A549 (cell line): ENCODE measurements around the gene HIF1AN. TPM values are rescaled to one million over a fixed set of nuclear protein-coding genes. Genes with fewer than 3 reads are reported as not detected.

Experiments used
- ATAC-seq, 2 experiments: fragments of 200-7000 bp in 1 of 2; fragments of >200 bp in 1 of 2; cut with Nextera tagmentation in 1 of 2; cut with Tn5 transposase in 1 of 2; 3 replicates each; pipeline versions ENCODE4 v1.8.0 to v1.9.1; 2018 to 2020; ENCODE audit warnings: mild to moderate bottlenecking in 1 of 2, moderate library complexity in 1 of 2
- CTCF ChIA-PET: fragments of 300-600 bp; sonication (Branson Sonifier 250); formaldehyde crosslinking; extraction: SDS; loops from one replicate; lab custom pipeline; 2021; ENCODE audit warnings: antibody characterized with exemption, inconsistent platforms; lab: Yijun Ruan, JAX
- POLR2A ChIA-PET: fragments of 350-600 bp; formaldehyde crosslinking; extraction: SDS; loops from one replicate; lab custom pipeline; 2021; ENCODE audit warnings: antibody characterized with exemption, inconsistent platforms; lab: Yijun Ruan, JAX
- DNase-seq, 2 experiments: peaks; one replicate each; pipeline versions ENCODE4 v3.0.0 to v3.0.0-alpha.2; 2011 to 2016; ENCODE audit warnings: low read depth in 1 of 2, low spot score in 1 of 2
- FAIRE-seq: peaks from 2 replicates; lab custom pipeline; 2011; peaks lifted over from hg19 to GRCh38; lab: Jason Lieb, UNC
- H3K27ac ChIP-seq, 2 experiments: fragments of >200 bp; sonication (Bioruptor Twin); formaldehyde crosslinking; 3 replicates each; pipeline ENCODE4 v1.5.1; 2016 to 2017
- H3K4me1 ChIP-seq: fragments of >200 bp; sonication (Bioruptor Twin); formaldehyde crosslinking; 3 replicates; pipeline ENCODE4 v1.6.1; 2016
- H3K4me2 ChIP-seq: fragments of >200 bp; sonication (Bioruptor Twin); formaldehyde crosslinking; 3 replicates; pipeline ENCODE4 v1.6.1; 2016
- H3K4me3 ChIP-seq: fragments of >200 bp; sonication (Bioruptor Twin); formaldehyde crosslinking; 3 replicates; pipeline ENCODE4 v1.5.1; 2016
- H3K9me3 ChIP-seq: fragments of >200 bp; sonication (Bioruptor Twin); formaldehyde crosslinking; 3 replicates; pipeline ENCODE4 v1.6.1; 2016
- BHLHE40 ChIP-seq: IDR thresholded peaks from 2 replicates; pipeline ENCODE4 v1.6.1; 2012; ENCODE audit warnings: low read depth, low read length, inconsistent platforms
- CHD4 ChIP-seq: fragments of 200-600 bp; sonication (generic); IDR thresholded peaks from 2 replicates; pipeline ENCODE4 v1.6.1; 2016; ENCODE audit warnings: antibody characterized with exemption, mild to moderate bottlenecking, borderline replicate concordance
- E2F6 ChIP-seq: IDR thresholded peaks from 2 replicates; pipeline ENCODE4 v1.6.1; 2012; ENCODE audit warnings: low read depth, borderline replicate concordance
- EHF ChIP-seq: fragments of 250-450 bp; sonication (Bioruptor Pico); IDR thresholded peaks from 2 replicates; pipeline ENCODE4 v1.5.0; 2020; ENCODE audit warnings: mild to moderate bottlenecking
- EHMT2 ChIP-seq: fragments of 200-600 bp; sonication (generic); IDR thresholded peaks from 2 replicates; pipeline ENCODE4 v1.6.1; 2016; ENCODE audit warnings: antibody characterized with exemption, low read depth, mild to moderate bottlenecking, moderate library complexity
- FOSL2 ChIP-seq, 2 experiments: fragments of 450-650 bp in 1 of 2; fragments of >200 bp in 1 of 2; sonication (Bioruptor Twin) in 1 of 2; formaldehyde crosslinking; IDR thresholded peaks; 2 replicates each; pipeline versions ENCODE4 v1.5.0 to v1.6.1; 2016 to 2020; ENCODE audit warnings: mild to moderate bottlenecking in 1 of 2, moderate library complexity in 1 of 2
- GATA3 ChIP-seq: IDR thresholded peaks from 2 replicates; pipeline ENCODE4 v1.6.1; 2012; ENCODE audit warnings: borderline replicate concordance
- HDAC2 ChIP-seq: fragments of 200-600 bp; sonication (generic); IDR thresholded peaks from 2 replicates; pipeline ENCODE4 v1.6.1; 2016
- HES2 ChIP-seq: fragments of >200 bp; sonication (Bioruptor Twin); formaldehyde crosslinking; IDR thresholded peaks from 2 replicates; pipeline ENCODE4 v1.6.1; 2016
- HEYL ChIP-seq: fragments of 250-450 bp; sonication (Bioruptor Pico); IDR thresholded peaks from 2 replicates; pipeline ENCODE4 v1.8.0; 2021; ENCODE audit warnings: mild to moderate bottlenecking, moderate library complexity
- HOXB13 ChIP-seq: fragments of 250-450 bp; sonication (Bioruptor Pico); IDR thresholded peaks from 2 replicates; pipeline ENCODE4 v1.5.0; 2020; ENCODE audit warnings: low read depth, mild to moderate bottlenecking, moderate library complexity
- JUN ChIP-seq, 2 experiments: fragments of >200 bp; sonication (Bioruptor Twin); formaldehyde crosslinking; IDR thresholded peaks; 2 replicates in 1 of 2; 3 replicates in 1 of 2; pipeline ENCODE4 v1.6.1; 2016 to 2017
- MAX ChIP-seq: IDR thresholded peaks from 2 replicates; pipeline ENCODE4 v1.6.1; 2012
- POLR2A ChIP-seq: IDR thresholded peaks from 2 replicates; pipeline ENCODE4 v1.6.1; 2012; ENCODE audit warnings: mild to moderate bottlenecking, low read length
- RARB ChIP-seq: fragments of 250-450 bp; sonication (Bioruptor Pico); IDR thresholded peaks from 2 replicates; pipeline ENCODE4 v1.8.0; 2021; ENCODE audit warnings: mild to moderate bottlenecking, moderate library complexity
- RCOR1 ChIP-seq: fragments of 150-350 bp; IDR thresholded peaks from 2 replicates; pipeline ENCODE4 v1.6.1; 2014; ENCODE audit warnings: antibody characterized with exemption, low read length, low read depth
- TP53 ChIP-seq: fragments of 250-450 bp; sonication (Bioruptor Pico); IDR thresholded peaks from 2 replicates; pipeline ENCODE4 v1.5.0; 2021; ENCODE audit warnings: mild to moderate bottlenecking, moderate library complexity
- USF2 ChIP-seq: fragments of 450-650 bp; IDR thresholded peaks from 2 replicates; pipeline ENCODE4 v1.6.1; 2014; ENCODE audit warnings: antibody characterized with exemption
- ZC3H11A ChIP-seq: fragments of 450-650 bp; IDR thresholded peaks from 2 replicates; pipeline ENCODE4 v1.6.1; 2014; ENCODE audit warnings: antibody characterized with exemption, mild to moderate bottlenecking
- ZSCAN20 ChIP-seq: fragments of 250-450 bp; sonication (Bioruptor Pico); IDR thresholded peaks from 2 replicates; pipeline ENCODE4 v1.8.0; 2022; ENCODE audit warnings: mild to moderate bottlenecking, moderate library complexity
- WGBS: methylation state at CpG from one replicate; pipeline ENCODE4 v1.1.6; 2017; ENCODE audit errors: missing lambda C conversion rate; 5-methylcytosine and 5-hydroxymethylcytosine counted together
- polyA plus RNA-seq, 4 experiments: library from polyadenylated mRNA; depleted of rRNA in 3 of 4; stranded (reverse); fragments of >200 nt; fragmentation: RNase III in 1 of 4; extraction: RNeasy Plus Mini Kit Qiagen cat#74134 plus additional on column Dnase treatment in 1 of 4; gene quantifications; 2 replicates in 3 of 4; 3 replicates in 1 of 4; pipeline ENCODE4 v1.2.3, GENCODE V29; 2011 to 2017

Gene HIF1AN
- polyA plus RNA-seq, 2 of the 4 experiments (the other 2 are of a cell fraction) = 15.3 to 21.6 TPM

GRCh38 chr10:100575585-100576281 lies 40.0 kb downstream of the HIF1AN start (continued):
- no peak for TF ChIP-seq USF2
- no peak for TF ChIP-seq EHF (CRISPR knock-in tag)
- TF ChIP-seq POLR2A = no peak
- TF ChIP-seq HOXB13 (CRISPR knock-in tag) = no peak
- no peak for TF ChIP-seq EHMT2
- TF ChIP-seq TP53 (CRISPR knock-in tag) = no peak
- TF ChIP-seq RARB (CRISPR knock-in tag) = no peak
- TF ChIP-seq CHD4 = no peak
- TF ChIP-seq ZSCAN20 = no peak

GRCh38 chr10:100576282-100576635 lies 40.5 kb downstream of the HIF1AN start:
- 29% methylated on average over 5 of the region's 5 CpGs for WGBS
- POLR2A ChIA-PET = no interaction called here
- CTCF ChIA-PET = interaction anchor here (1.4 to 5.6 kb wide), 3 partner anchors 13 to 168 kb away, joined by 3 to 26 read pairs (median 8); no protein-coding TSS in a partner anchor

GRCh38 chr10:100579261-100580090 lies 43.7 kb downstream of the HIF1AN start:
- no peak overlapping the region for H3K4me3 ChIP-seq
- H3K4me1 ChIP-seq = no peaks in the 10 kb centered on the region
- no peak for FAIRE-seq
- no peak overlapping the region for H3K4me2 ChIP-seq
- no peak overlapping the region for H3K27ac ChIP-seq
- 29% methylated on average over 9 of the region's 9 CpGs for WGBS
- no peaks in the 10 kb centered on the region for H3K9me3 ChIP-seq
- TF ChIP-seq HES2 = no peak
- no peak for TF ChIP-seq ZC3H11A
- TF ChIP-seq GATA3 = no peak
- TF ChIP-seq MAX = no peak
- TF ChIP-seq JUN (IDR thresholded peaks at IDR 0.05) = no peak
- no peak for TF ChIP-seq HEYL (CRISPR knock-in tag)
- TF ChIP-seq RCOR1 = no peak
- no peak for TF ChIP-seq BHLHE40
- TF ChIP-seq HDAC2 = no peak
- no peak for TF ChIP-seq EHMT2
- TF ChIP-seq FOSL2 (IDR thresholded peaks at IDR 0.05) = no peak
- TF ChIP-seq FOSL2 (CRISPR knock-in tag; IDR thresholded peaks at IDR 0.05) = no peak
- no peak for DNase-seq
- POLR2A ChIA-PET = no interaction called here
- ATAC-seq = no peak
- CTCF ChIA-PET = interaction anchor here (1.1 to 5.6 kb wide), 5 partner anchors 9 to 164 kb away, joined by 3 to 26 read pairs (median 5); no protein-coding TSS in a partner anchor

More at GRCh38 chr10:100576282-100576635, 40.5 kb downstream of the HIF1AN start:
- H3K9me3 ChIP-seq = no peaks in the 10 kb centered on the region
- no peak overlapping the region for H3K27ac ChIP-seq
- DNase-seq (no peak), ATAC-seq (no peak), FAIRE-seq (no peak)
- no peak overlapping the region for H3K4me3 ChIP-seq
- TF ChIP-seq HDAC2 = no peak
- TF ChIP-seq E2F6 = no peak
- H3K4me1 ChIP-seq = no peaks in the 10 kb centered on the region
- no peak overlapping the region for H3K4me2 ChIP-seq
